HG03103 (cell line): ENCODE data around the gene ANKRD1.
"Not testable (repeated sequence)": the region's sequence is repeated elsewhere in the genome, so short reads cannot be mapped to it uniquely, and the experiment has no call there.

Source experiments
- ATAC-seq: cut with Tn5 transposase; IDR thresholded peaks from one replicate; pipeline ENCODE4 v1.9.1; 2021; ENCODE audit warnings: low read depth; ENCODE audit not compliant: unreplicated experiment

ANKRD1 gene

GRCh38 chr10:90920986-90921666, at the start of gene ANKRD1:
Gene ANKRD1 (minus strand): TSS chr10:90921087. CDS start chr10:90921027, 60 bp downstream.
- ATAC-seq, result no peak

GRCh38 chr10:90969947-90970673, 49.2 kb upstream of the ANKRD1 start:
- no peak for ATAC-seq

GRCh38 chr10:90969121-90969534, 48.2 kb upstream of the ANKRD1 start:
- no peak for ATAC-seq

- no peak for ATAC-seq
These were observed 47.6 kb upstream of the ANKRD1 start for GRCh38 chr10:90968328-90969081.

GRCh38 chr10:90967865-90968264, 47.0 kb upstream of the ANKRD1 start:
- no peak for ATAC-seq

- no peak for ATAC-seq
These were observed 45.3 kb upstream of the ANKRD1 start for GRCh38 chr10:90966146-90966545.

GRCh38 chr10:90965720-90966119, 44.8 kb upstream of the ANKRD1 start:
- no peak for ATAC-seq

- no peak for ATAC-seq
These were observed 44.0 kb upstream of the ANKRD1 start for GRCh38 chr10:90964781-90965465.

GRCh38 chr10:90963331-90963730, 42.4 kb upstream of the ANKRD1 start:
- no peak for ATAC-seq

GRCh38 chr10:90960355-90960814, 39.5 kb upstream of the ANKRD1 start:
- peak; percentile 63 for ATAC-seq

GRCh38 chr10:90959826-90960225, 38.9 kb upstream of the ANKRD1 start:
- ATAC-seq, result peak; percentile 4

GRCh38 chr10:90958781-90959180, 37.9 kb upstream of the ANKRD1 start:
- no peak for ATAC-seq

GRCh38 chr10:90947030-90947960, 26.4 kb upstream of the ANKRD1 start:
- ATAC-seq, result no peak

GRCh38 chr10:90945491-90946070, 24.7 kb upstream of the ANKRD1 start:
- ATAC-seq, result no peak

GRCh38 chr10:90944749-90945148, 23.9 kb upstream of the ANKRD1 start:
- ATAC-seq, result no peak

- ATAC-seq, result not testable (repeated sequence)
These were observed 22.1 kb upstream of the ANKRD1 start for GRCh38 chr10:90942980-90943379.

- ATAC-seq, result no peak
These were observed 18.8 kb upstream of the ANKRD1 start for GRCh38 chr10:90939648-90940047.

GRCh38 chr10:90939116-90939515, 18.2 kb upstream of the ANKRD1 start:
- no peak for ATAC-seq

- no peak for ATAC-seq
These were observed 16.9 kb upstream of the ANKRD1 start for GRCh38 chr10:90937645-90938258.
